ENCODE data around the gene PIGQ. TPM values are rescaled to one million over a fixed set of nuclear protein-coding genes. Genes with fewer than 3 reads are reported as not detected.
A peak's percentile ranks its signal among the peaks of the same experiment; 100 is the strongest.

The PIGQ gene
- total and polyA plus RNA-seq, 4 donors: 34.9 to 98.2 (median 61.4) TPM

- Histone ChIP-seq H3K27me3 (ENCODE audit: control insufficient read depth in 3 of 3, insufficient read depth in 3 of 3, low read length in 2 of 3) (no peaks in the 10 kb centered on the region), H3K4me3 (peak within 1 kb of the TSS; percentile 55), H3K4me1 (ENCODE audit: control insufficient read depth in 5 of 5, insufficient read depth in 5 of 5, low read length in 5 of 5) (peaks cover 0 to 30% (median 22%) of the 10 kb centered on the region in 5 donors), H3K27ac (ENCODE audit: low read depth in 1 of 2, low read length in 1 of 2) (peak within 1 kb of the TSS; percentile 97 to 98), H3K36me3 (ENCODE audit: control insufficient read depth in 4 of 4, insufficient read depth in 4 of 4, low read length in 4 of 4) (peaks cover 0 to 2% (median 0%) of the 10 kb centered on the region in 4 donors), H3K9me3 (ENCODE audit: control insufficient read depth in 4 of 4, insufficient read depth in 3 of 4, low read length in 3 of 4) (no peaks in the 10 kb centered on the region), H3K9ac (ENCODE audit: insufficient read depth in 1 of 2, low read length in 2 of 2) (peak within 1 kb of the TSS; percentile 68 to 82)
- TF ChIP-seq CTCF (IDR thresholded peaks at IDR 0.05; ENCODE audit: control extremely low read depth, extremely low read depth): no peak
- 0 to 1% methylated on average over 46 to 129 of the region's 129 CpGs for WGBS, 2 donors
- DNase-seq (peak; percentile 90 to 95 (median 93)), ATAC-seq (ENCODE audit: insufficient read depth, low FRiP score) (peak; percentile 87)
Measured at GRCh38 chr16:527015-527903, 42.5 kb upstream of the PIGQ start, which contains the start of gene CAPN15. TSS of gene CAPN15 (plus strand) at chr16:527712. CDS start at chr16:546839, 19,127 bp downstream.

DNA sequence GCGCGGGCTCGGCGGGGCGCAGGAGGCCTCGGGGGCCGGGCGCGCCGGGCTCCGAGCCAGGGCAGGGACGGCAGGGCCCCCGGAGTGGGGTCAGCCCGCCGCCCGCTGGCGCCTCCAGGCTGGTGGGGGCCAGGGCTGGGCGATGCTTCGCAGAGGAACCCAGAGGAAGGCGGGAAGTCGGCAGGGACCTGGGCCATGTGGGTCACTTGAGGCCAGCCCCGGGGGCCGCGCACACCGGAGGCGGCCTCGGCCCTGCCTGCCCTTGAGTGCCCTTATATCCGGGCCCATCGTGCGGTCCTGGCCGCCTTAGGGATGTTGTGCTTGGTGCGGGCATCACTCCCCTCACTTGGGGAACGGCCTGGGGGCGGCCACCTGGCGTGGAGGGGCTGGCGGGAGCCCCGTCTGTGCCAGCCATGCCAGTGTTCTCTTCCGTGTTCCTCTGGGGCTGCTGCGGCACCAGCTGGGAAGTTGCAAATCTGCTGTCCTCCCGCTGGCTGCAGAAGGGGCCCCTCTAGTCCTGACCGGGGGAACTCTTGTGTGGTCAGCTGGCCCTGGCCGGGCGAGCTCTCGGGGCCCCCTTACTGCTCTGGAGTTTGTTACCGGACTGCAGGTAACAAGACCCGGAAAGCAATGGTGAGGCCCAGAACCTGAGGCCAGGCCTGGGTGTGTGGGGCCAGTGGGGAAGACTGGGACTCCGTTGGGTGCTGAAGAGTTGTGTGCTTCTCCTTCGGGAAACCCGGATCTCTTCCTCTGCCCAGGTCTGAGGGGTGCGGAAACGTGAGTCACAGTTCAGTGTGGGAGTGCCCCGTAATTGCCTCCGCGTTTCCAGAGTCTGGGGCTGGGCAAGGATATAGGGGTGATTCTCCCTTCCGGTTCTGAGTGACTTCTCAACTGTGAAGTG, 41.4 kb upstream of the PIGQ start:
- ATAC-seq (ENCODE audit: insufficient read depth, low FRiP score) (no peak), DNase-seq (peak in 2 of 3 donors; percentile 35 to 36)
- H3K27me3 ChIP-seq (ENCODE audit: control insufficient read depth in 3 of 3, insufficient read depth in 3 of 3, low read length in 2 of 3): no peaks in the 10 kb centered on the region
- H3K27ac ChIP-seq (ENCODE audit: low read depth in 1 of 2, low read length in 1 of 2): peak overlapping the region; percentile 70 to 98
- H3K4me1 ChIP-seq (ENCODE audit: control insufficient read depth in 5 of 5, insufficient read depth in 5 of 5, low read length in 5 of 5): peaks cover 0 to 30% (median 22%) of the 10 kb centered on the region in 5 donors
- H3K4me3 ChIP-seq: peak overlapping the region; percentile 55
- 1 to 2% methylated on average over 27 to 55 of the region's 55 CpGs for WGBS, 2 donors
- H3K9me3 ChIP-seq (ENCODE audit: control insufficient read depth in 4 of 4, insufficient read depth in 3 of 4, low read length in 3 of 4): no peaks in the 10 kb centered on the region
- peak overlapping the region in 1 of 2 donors; percentile 38 for H3K9ac ChIP-seq (ENCODE audit: insufficient read depth in 1 of 2, low read length in 2 of 2)
- no peak for TF ChIP-seq CTCF (IDR thresholded peaks at IDR 0.05; ENCODE audit: control extremely low read depth, extremely low read depth)
- H3K36me3 ChIP-seq (ENCODE audit: control insufficient read depth in 4 of 4, insufficient read depth in 4 of 4, low read length in 4 of 4): peaks cover 0 to 2% (median 0%) of the 10 kb centered on the region in 4 donors

DNA sequence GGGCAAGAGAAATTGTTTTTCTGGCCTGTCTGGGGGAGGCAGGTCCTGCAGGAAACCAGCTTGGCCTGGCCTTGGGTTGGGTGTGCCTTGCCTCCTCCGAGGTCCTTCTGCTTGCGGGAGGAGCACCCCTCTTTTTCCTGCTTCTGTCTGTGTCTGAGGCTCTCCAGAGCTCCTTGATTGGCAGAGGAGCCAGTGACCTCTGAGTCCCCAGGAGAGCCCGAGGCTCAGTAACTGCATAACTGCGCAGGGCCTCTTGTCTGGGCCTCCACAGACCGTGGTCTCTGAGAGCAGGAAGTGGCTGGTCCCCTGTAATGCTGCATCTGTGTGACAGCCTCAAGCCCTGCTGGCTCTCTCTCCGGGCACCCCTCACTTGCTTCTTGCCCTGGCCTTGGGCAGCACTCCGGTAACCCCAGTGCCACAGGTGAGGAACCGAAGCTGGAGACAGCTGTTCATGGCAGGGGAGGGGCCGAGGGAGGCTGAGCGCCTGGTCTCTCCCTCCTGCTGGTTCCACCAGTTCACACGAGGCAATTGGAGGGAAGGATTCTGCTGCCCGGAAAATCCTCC, 40.7 kb upstream of the PIGQ start:
- TF ChIP-seq CTCF (IDR thresholded peaks at IDR 0.05; ENCODE audit: control extremely low read depth, extremely low read depth): no peak
- no peaks in the 10 kb centered on the region for H3K9me3 ChIP-seq (ENCODE audit: control insufficient read depth in 4 of 4, insufficient read depth in 3 of 4, low read length in 3 of 4)
- no peak for DNase-seq
- H3K27ac ChIP-seq (ENCODE audit: low read depth in 1 of 2, low read length in 1 of 2): peak overlapping the region; percentile 70 to 98
- no peak for ATAC-seq (ENCODE audit: insufficient read depth, low FRiP score)
- no peaks in the 10 kb centered on the region for H3K27me3 ChIP-seq (ENCODE audit: control insufficient read depth in 3 of 3, insufficient read depth in 3 of 3, low read length in 2 of 3)
- WGBS, 2 donors: 47 to 50% methylated on average over 12 of the region's 12 CpGs
- H3K9ac ChIP-seq (ENCODE audit: insufficient read depth in 1 of 2, low read length in 2 of 2): peak overlapping the region in 1 of 2 donors; percentile 38
- peaks cover 0 to 30% (median 22%) of the 10 kb centered on the region in 5 donors for H3K4me1 ChIP-seq (ENCODE audit: control insufficient read depth in 5 of 5, insufficient read depth in 5 of 5, low read length in 5 of 5)
- peaks cover 0 to 2% (median 0%) of the 10 kb centered on the region in 4 donors for H3K36me3 ChIP-seq (ENCODE audit: control insufficient read depth in 4 of 4, insufficient read depth in 4 of 4, low read length in 4 of 4)
- H3K4me3 ChIP-seq: peak overlapping the region; percentile 55

Measured in lung (tissue), 12 donors.